ENCODE results near the gene WNK4. TPM values are rescaled to one million over a fixed set of nuclear protein-coding genes. Genes with fewer than 3 reads are reported as not detected.

Gene WNK4
- total and polyA plus RNA-seq, 9 of the 15 experiments (the other 6 are each of a cell fraction or from before 2014, with no cell fraction given): 0.32 to 25.8 (median 4.5) TPM

DNA sequence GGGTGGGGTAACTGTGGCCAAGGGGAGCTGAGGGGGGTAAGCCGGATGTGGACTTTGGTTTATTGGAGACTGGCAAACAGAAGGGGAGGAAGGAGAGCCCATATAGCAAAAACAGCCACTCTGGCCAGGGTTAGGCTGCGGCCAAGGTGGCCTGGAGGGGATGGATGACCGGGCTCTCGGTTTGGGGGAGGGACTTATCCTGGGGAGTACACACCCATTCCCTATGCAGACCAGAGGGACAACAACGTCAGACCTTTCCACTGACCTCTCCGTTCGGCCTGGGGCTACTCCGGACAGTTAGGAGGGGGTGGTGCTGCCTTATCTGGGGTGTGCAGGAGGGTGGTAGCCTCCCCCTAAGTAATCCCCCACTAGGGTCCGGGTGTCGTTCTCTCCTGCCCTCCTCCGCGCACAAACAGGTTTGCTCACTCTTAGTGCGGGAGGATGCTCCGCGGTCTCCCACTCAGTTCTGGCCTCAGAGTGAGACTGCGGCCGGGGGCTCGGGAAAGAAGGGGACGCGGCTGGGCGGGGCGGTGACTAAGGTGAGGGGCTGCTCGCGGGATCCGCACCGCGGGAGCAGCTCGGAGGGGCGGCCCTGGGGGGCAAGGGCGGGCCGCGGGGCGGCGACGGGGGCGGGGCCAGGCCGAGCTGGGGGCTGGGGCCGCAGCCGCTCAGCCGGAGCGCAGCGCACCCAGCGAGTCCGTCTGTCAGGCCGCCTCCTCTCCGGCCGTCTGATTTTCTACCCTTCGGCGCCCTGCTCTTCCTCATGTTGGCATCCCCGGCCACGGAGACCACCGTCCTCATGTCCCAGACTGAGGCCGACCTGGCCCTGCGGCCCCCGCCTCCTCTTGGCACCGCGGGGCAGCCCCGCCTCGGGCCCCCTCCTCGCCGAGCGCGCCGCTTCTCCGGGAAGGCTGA is at the start of gene WNK4 (continued):
- TF ChIP-seq MYC (IDR thresholded peaks at IDR 0.05; ENCODE audit: low read depth, low read length) (no peak), MYC (CRISPR knock-in tag; IDR thresholded peaks at IDR 0.05; ENCODE audit: borderline replicate concordance, low read depth) (no peak), E4F1 (CRISPR knock-in tag; IDR thresholded peaks at IDR 0.05; ENCODE audit: borderline replicate concordance) (no peak), ZFP36 (IDR thresholded peaks at IDR 0.05; ENCODE audit: low read depth, low read length, partially characterized antibody) (no peak), FOSL1 (tag; conservative IDR thresholded peaks at IDR 0.05) (no peak; the same call in 1 of the 2 replicates), CHD4 (IDR thresholded peaks at IDR 0.05; ENCODE audit: insufficient read depth, insufficient replicate concordance, low read depth, low read length, poor library complexity, severe bottlenecking) (no peak), NUFIP1 (IDR thresholded peaks at IDR 0.05; ENCODE audit: partially characterized antibody) (no peak), POLR2H (tag; IDR thresholded peaks at IDR 0.05; ENCODE audit: low read depth) (no peak), NFRKB (IDR thresholded peaks at IDR 0.05; ENCODE audit: low read depth) (no peak), IRF2 (CRISPR knock-in tag; IDR thresholded peaks at IDR 0.05) (no peak), RREB1 (CRISPR knock-in tag; IDR thresholded peaks at IDR 0.05) (no peak), SREBF1 (IDR thresholded peaks at IDR 0.05; ENCODE audit: borderline replicate concordance, low read depth, low read length) (no peak)
- TF ChIP-seq, protein P1, sequence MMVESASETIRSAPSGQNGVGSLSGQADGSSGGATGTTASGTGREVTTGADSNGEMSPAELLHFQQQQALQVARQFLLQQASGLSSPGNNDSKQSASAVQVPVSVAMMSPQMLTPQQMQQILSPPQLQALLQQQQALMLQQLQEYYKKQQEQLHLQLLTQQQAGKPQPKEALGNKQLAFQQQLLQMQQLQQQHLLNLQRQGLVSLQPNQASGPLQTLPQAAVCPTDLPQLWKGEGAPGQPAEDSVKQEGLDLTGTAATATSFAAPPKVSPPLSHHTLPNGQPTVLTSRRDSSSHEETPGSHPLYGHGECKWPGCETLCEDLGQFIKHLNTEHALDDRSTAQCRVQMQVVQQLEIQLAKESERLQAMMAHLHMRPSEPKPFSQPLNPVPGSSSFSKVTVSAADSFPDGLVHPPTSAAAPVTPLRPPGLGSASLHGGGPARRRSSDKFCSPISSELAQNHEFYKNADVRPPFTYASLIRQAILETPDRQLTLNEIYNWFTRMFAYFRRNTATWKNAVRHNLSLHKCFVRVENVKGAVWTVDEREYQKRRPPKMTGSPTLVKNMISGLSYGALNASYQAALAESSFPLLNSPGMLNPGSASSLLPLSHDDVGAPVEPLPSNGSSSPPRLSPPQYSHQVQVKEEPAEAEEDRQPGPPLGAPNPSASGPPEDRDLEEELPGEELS (CRISPR knock-in tag; IDR thresholded peaks at IDR 0.05; ENCODE audit: borderline replicate concordance): 0 out of 2 replicates have a peak, but pooled peaks have one; percentile 16
- TF ChIP-seq, protein P2, sequence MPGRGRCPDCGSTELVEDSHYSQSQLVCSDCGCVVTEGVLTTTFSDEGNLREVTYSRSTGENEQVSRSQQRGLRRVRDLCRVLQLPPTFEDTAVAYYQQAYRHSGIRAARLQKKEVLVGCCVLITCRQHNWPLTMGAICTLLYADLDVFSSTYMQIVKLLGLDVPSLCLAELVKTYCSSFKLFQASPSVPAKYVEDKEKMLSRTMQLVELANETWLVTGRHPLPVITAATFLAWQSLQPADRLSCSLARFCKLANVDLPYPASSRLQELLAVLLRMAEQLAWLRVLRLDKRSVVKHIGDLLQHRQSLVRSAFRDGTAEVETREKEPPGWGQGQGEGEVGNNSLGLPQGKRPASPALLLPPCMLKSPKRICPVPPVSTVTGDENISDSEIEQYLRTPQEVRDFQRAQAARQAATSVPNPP (IDR thresholded peaks at IDR 0.05; ENCODE audit: borderline replicate concordance, insufficient read depth, insufficient read length): no peak

All from K562 (cell line).